Natural killer cell (primary cell): ENCODE measurements around the gene GRB10. TPM values are rescaled to one million over a fixed set of nuclear protein-coding genes. Genes with fewer than 3 reads are reported as not detected.

Experiments used
- ATAC-seq, 3 donors: fragments of 150-1000 bp in 2 of 3; fragments of 200-7000 bp in 1 of 3; cut with Tn5 transposase; 1 replicate in 1 of 3; 2 replicates in 2 of 3; pipeline ENCODE4 v1.10.0; 2021; ENCODE audit warnings: mild to moderate bottlenecking in 2 of 3, moderate library complexity in 2 of 3
- DNase-seq, 2 donors: peaks; one replicate each; pipeline versions ENCODE4 v3.0.0 to v3.0.0-alpha.2; 2013 to 2021; ENCODE audit warnings: mixed read lengths in 1 of 2
- H3K27ac ChIP-seq: one replicate; pipeline ENCODE4 v1.5.1; 2013; ENCODE audit warnings: mild to moderate bottlenecking, low read length
- H3K27me3 ChIP-seq: one replicate; pipeline ENCODE4 v1.6.1; 2013; ENCODE audit warnings: low read length; ENCODE audit not compliant: control insufficient read depth, insufficient read depth
- H3K36me3 ChIP-seq: one replicate; pipeline ENCODE4 v1.6.1; 2013; ENCODE audit warnings: low read length; ENCODE audit not compliant: control insufficient read depth, insufficient read depth
- H3K4me1 ChIP-seq: one replicate; pipeline ENCODE4 v1.6.1; 2013; ENCODE audit warnings: low read length; ENCODE audit not compliant: control insufficient read depth, insufficient read depth
- H3K4me3 ChIP-seq: one replicate; pipeline ENCODE4 v1.5.1; 2013; ENCODE audit warnings: low read length
- H3K9me3 ChIP-seq: one replicate; pipeline ENCODE4 v1.6.1; 2013; ENCODE audit warnings: low read length; ENCODE audit not compliant: control insufficient read depth, insufficient read depth
- H3K27ac Mint-ChIP-seq, 2 donors: one replicate each; pipeline ENCODE4 v1.8.0; 2022; ENCODE audit warnings: mild to moderate bottlenecking in 2 of 2, mixed read lengths in 2 of 2, moderate library complexity in 1 of 2
- H3K27me3 Mint-ChIP-seq, 2 donors: one replicate each; pipeline ENCODE4 v1.8.0; 2022; ENCODE audit warnings: low read depth in 2 of 2, mixed read lengths in 2 of 2
- H3K36me3 Mint-ChIP-seq: one replicate; pipeline ENCODE4 v1.8.0; 2022; ENCODE audit warnings: mixed read lengths
- H3K4me1 Mint-ChIP-seq, 2 donors: one replicate each; pipeline ENCODE4 v1.8.0; 2022; ENCODE audit warnings: mixed read lengths in 2 of 2
- H3K4me3 Mint-ChIP-seq: one replicate; pipeline ENCODE4 v1.8.0; 2022; ENCODE audit warnings: mild to moderate bottlenecking, moderate library complexity, mixed read lengths
- H3K9me3 Mint-ChIP-seq, 2 donors: one replicate each; pipeline ENCODE4 v1.8.0; 2022; ENCODE audit warnings: mixed read lengths in 2 of 2
- CTCF ChIP-seq: fragments of 200-600 bp; IDR thresholded peaks from one replicate; pipeline ENCODE4 v1.8.0; 2022; ENCODE audit warnings: antibody characterized with exemption
- WGBS: methylation state at CpG from one replicate; pipeline ENCODE4 v1.1.7; 2013; ENCODE audit warnings: missing lambda C conversion rate; ENCODE audit not compliant: insufficient coverage; 5-methylcytosine and 5-hydroxymethylcytosine counted together
- intact Hi-C: fragments of 100-400 bp; cut with micrococcal nuclease; formaldehyde crosslinking; loops from one replicate; pipeline ENCODE4 v1.14.2; 2022
- total RNA-seq, 4 donors: library from RNA; stranded (reverse); fragments of 120-200 nt in 1 of 4; gene quantifications; one replicate each; pipeline versions ENCODE4 v1.2.3 to v1.2.4, GENCODE V29; 2013 to 2022

The GRB10 gene
- total RNA-seq, 3 donors from 2014 or later (not counting 1 experiment from before 2014, with no cell fraction given) = 0.16 to 24.4 (median 1.4) TPM

- H3K27ac ChIP-seq = no peak overlapping the region
- no peaks in the 10 kb centered on the region for H3K9me3 Mint-ChIP-seq
- TF ChIP-seq CTCF = no peak
- peaks cover 14 to 29% of the 10 kb centered on the region in 2 donors for H3K27me3 Mint-ChIP-seq
- H3K4me1 ChIP-seq = no peaks in the 10 kb centered on the region
- no peaks in the 10 kb centered on the region for H3K9me3 ChIP-seq
- ATAC-seq (no peak), DNase-seq (no peak)
- intact Hi-C loops = no loop called here
- H3K4me3 ChIP-seq = no peak overlapping the region
- no peak overlapping the region for H3K27ac Mint-ChIP-seq
- no peaks in the 10 kb centered on the region for H3K27me3 ChIP-seq
- WGBS = 90% methylated on average over 6 of the region's 7 CpGs
- H3K4me3 Mint-ChIP-seq = no peak overlapping the region
- no peaks in the 10 kb centered on the region for H3K36me3 ChIP-seq
- H3K36me3 Mint-ChIP-seq = no peaks in the 10 kb centered on the region
- H3K4me1 Mint-ChIP-seq = no peaks in the 10 kb centered on the region
Measured at GRCh38 chr7:50687575-50688225, 95.0 kb downstream of the GRB10 start.

- Mint-ChIP-seq H3K27me3 (peaks cover 19 to 35% of the 10 kb centered on the region in 2 donors), H3K27ac (no peak overlapping the region), H3K9me3 (no peaks in the 10 kb centered on the region), H3K36me3 (no peaks in the 10 kb centered on the region), H3K4me3 (no peak overlapping the region), H3K4me1 (no peaks in the 10 kb centered on the region)
- WGBS = 91% methylated on average over 6 of the region's 6 CpGs
- no peak for ATAC-seq
- Histone ChIP-seq H3K27me3 (no peaks in the 10 kb centered on the region), H3K4me3 (no peak overlapping the region), H3K9me3 (no peaks in the 10 kb centered on the region), H3K36me3 (no peaks in the 10 kb centered on the region), H3K4me1 (no peaks in the 10 kb centered on the region), H3K27ac (no peak overlapping the region)
- DNase-seq = no peak
- intact Hi-C loops = no loop called here
- no peak for TF ChIP-seq CTCF
Measured at GRCh38 chr7:50687096-50687495, 95.6 kb downstream of the GRB10 start.

DNA sequence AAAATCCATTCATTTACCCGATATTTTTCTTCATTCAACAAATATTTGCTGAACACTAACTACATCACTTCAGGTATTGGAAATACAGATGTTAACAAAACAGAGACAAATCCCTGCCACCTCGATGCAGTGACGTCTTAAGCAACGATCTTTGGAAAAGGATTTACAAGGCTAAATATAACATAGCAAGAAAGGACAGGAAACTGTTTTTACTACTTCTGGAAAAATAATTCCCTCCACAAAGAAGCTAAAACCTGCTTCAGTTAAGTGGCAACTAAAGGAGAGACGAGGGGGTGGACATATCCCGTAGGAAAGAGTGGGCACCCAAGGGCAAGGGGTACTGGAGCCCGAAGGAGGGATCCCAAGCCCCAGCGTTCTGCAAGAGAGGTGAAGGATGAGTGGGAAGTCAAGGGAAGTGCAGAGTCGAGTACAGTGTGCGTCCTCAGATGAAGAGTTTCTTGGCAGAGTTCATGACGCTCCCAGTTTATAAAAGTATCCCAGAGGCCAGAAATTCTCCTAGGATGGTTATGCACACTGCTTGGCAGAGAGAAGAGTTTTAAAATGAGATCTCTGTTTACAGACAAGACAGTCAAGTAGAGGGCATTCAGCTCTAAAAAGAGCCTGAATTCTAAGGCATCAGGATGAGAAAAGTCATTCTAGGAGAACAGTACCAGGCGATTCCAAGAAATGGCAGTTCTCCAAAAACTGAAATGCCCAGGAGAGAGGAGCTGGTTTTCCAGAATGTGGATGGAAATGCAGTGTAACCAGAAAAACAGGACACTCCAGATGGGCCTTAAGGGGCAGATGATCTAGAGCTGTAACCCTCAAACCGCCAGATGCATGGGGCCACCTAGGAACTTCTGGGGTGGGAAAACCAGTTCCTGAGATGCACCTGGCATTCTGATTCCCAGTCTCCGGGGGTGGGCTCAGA lies 97.3 kb downstream of the GRB10 start:
- WGBS = 87% methylated on average over 14 of the region's 14 CpGs
- no peak overlapping the region for H3K27ac ChIP-seq
- intact Hi-C loops = no loop called here
- Mint-ChIP-seq H3K9me3 (no peaks in the 10 kb centered on the region), H3K27me3 (peaks cover 20 to 52% of the 10 kb centered on the region in 2 donors), H3K36me3 (no peaks in the 10 kb centered on the region), H3K27ac (no peak overlapping the region), H3K4me3 (no peak overlapping the region), H3K4me1 (no peaks in the 10 kb centered on the region)
- no peaks in the 10 kb centered on the region for H3K4me1 ChIP-seq
- ATAC-seq (no peak), DNase-seq (no peak)
- H3K4me3 ChIP-seq = no peak overlapping the region
- TF ChIP-seq CTCF = no peak
- H3K9me3 ChIP-seq = no peaks in the 10 kb centered on the region
- no peaks in the 10 kb centered on the region for H3K27me3 ChIP-seq
- H3K36me3 ChIP-seq = no peaks in the 10 kb centered on the region
